Common myeloid progenitor, CD34-positive (primary cell): Measurements from ENCODE around the gene SMOC2.

Experiments
- CTCF ChIA-PET: fragments of 350-600 bp; sonication (Branson Sonifier 250); formaldehyde crosslinking; loops from one replicate; lab custom pipeline; 2021; ENCODE audit warnings: antibody characterized with exemption; lab: Charles Lee
- POLR2A ChIA-PET: fragments of 350-600 bp; sonication (Branson Sonifier 250); formaldehyde crosslinking; loops from one replicate; lab custom pipeline; 2021; ENCODE audit warnings: antibody characterized with exemption; lab: Charles Lee
- DNase-seq, 3 donors: peaks; one replicate each; pipeline versions ENCODE4 v3.0.0 to v3.0.0-alpha.2; 2013
- H3K27ac ChIP-seq, 2 experiments: 1 replicate in 1 of 2; 2 replicates in 1 of 2; pipeline ENCODE4 v1.7.0; 2013; ENCODE audit warnings: inconsistent platforms in 2 of 2, low read length in 2 of 2, mild to moderate bottlenecking in 2 of 2, low read depth in 1 of 2, moderate library complexity in 1 of 2; ENCODE audit not compliant: severe bottlenecking in 2 of 2, insufficient read depth in 1 of 2, poor library complexity in 1 of 2
- H3K27me3 ChIP-seq, 5 experiments: replicated peaks in 2 of 5; 1 replicate in 3 of 5; 2 replicates in 2 of 5; pipeline versions ENCODE4 v1.6.1 to v1.7.0; 2013; ENCODE audit warnings: low read length in 4 of 5, mild to moderate bottlenecking in 2 of 5, moderate library complexity in 2 of 5, inconsistent platforms in 1 of 5; ENCODE audit not compliant: insufficient read depth in 5 of 5, control insufficient read depth in 4 of 5
- H3K36me3 ChIP-seq, 4 experiments: 1 replicate in 2 of 4; 2 replicates in 2 of 4; pipeline versions ENCODE4 v1.6.1 to v1.7.0; 2013; ENCODE audit warnings: low read length in 3 of 4, control low read depth in 1 of 4, mild to moderate bottlenecking in 1 of 4; ENCODE audit not compliant: control insufficient read depth in 4 of 4, insufficient read depth in 4 of 4
- H3K4me1 ChIP-seq, 4 experiments: 1 replicate in 3 of 4; 2 replicates in 1 of 4; pipeline versions ENCODE4 v1.6.1 to v1.7.1; 2013; ENCODE audit warnings: low read length in 3 of 4, mild to moderate bottlenecking in 3 of 4, control low read depth in 1 of 4, inconsistent platforms in 1 of 4, moderate library complexity in 1 of 4; ENCODE audit not compliant: control insufficient read depth in 4 of 4, insufficient read depth in 4 of 4; ENCODE audit errors: control extremely low read depth in 1 of 4
- H3K4me3 ChIP-seq, 7 experiments: 1 replicate in 4 of 7; 2 replicates in 3 of 7; pipeline versions ENCODE4 v1.5.1 to v1.7.0; 2013; ENCODE audit warnings: mild to moderate bottlenecking in 7 of 7, low read length in 6 of 7, moderate library complexity in 6 of 7, inconsistent platforms in 2 of 7, low read depth in 2 of 7, control low read depth in 1 of 7; ENCODE audit not compliant: insufficient read depth in 4 of 7, control insufficient read depth in 1 of 7; ENCODE audit errors: extremely low read depth in 1 of 7
- H3K9me3 ChIP-seq, 5 experiments: 1 replicate in 4 of 5; 2 replicates in 1 of 5; pipeline versions ENCODE4 v1.6.1 to v1.7.1; 2013; ENCODE audit warnings: low read length in 4 of 5, mild to moderate bottlenecking in 2 of 5, inconsistent platforms in 1 of 5, low read depth in 1 of 5, moderate library complexity in 1 of 5; ENCODE audit not compliant: control insufficient read depth in 4 of 5, insufficient read depth in 2 of 5; ENCODE audit errors: control extremely low read depth in 1 of 5
- WGBS: methylation state at CpG from one replicate; pipeline ENCODE4 v1.1.5; 2013; ENCODE audit not compliant: insufficient coverage; 5-methylcytosine and 5-hydroxymethylcytosine counted together

SMOC2 gene

GRCh38 chr6:168667428-168667805 is 226.4 kb downstream of the SMOC2 start:
- ChIA-PET POLR2A (no interaction called here), CTCF (no interaction called here)
- no peak for DNase-seq
- Histone ChIP-seq H3K9me3 (no peaks in the 10 kb centered on the region), H3K27me3 (peaks cover 0 to 11% (median 0%) of the 10 kb centered on the region in 5 experiments), H3K4me1 (no peaks in the 10 kb centered on the region), H3K27ac (no peak overlapping the region), H3K36me3 (no peaks in the 10 kb centered on the region), H3K4me3 (no peak overlapping the region)
- WGBS: 90% methylated on average over 4 of the region's 7 CpGs

DNA sequence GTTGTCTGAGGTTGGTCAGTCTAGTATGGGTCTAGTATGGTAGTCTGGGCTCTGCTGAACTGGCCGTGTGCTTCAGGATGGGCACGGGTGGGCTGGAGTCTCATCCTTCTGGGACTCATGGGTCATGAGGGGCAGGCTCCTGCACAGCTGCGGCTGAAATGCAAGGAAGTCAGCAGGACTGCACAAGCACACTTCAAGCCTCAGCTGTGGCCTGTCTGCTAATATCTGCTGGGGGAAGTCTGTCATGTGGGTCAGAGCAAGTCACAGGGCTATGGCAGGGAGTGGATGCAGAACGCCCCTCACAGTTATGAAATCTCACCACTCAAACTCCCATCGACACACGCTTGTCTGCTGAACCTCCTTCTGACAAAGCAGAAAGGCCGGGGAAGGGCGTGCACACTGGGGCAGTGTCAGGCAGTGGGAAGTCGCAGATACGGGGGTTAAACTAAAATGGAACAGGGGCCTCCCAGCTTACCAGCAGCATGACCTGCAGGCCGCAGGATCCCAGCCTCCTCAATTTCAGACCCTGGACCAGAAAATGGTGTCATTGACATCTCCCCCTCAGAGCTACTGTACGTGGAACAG is 229.5 kb downstream of the SMOC2 start:
- Histone ChIP-seq H3K4me1 (no peaks in the 10 kb centered on the region), H3K4me3 (no peak overlapping the region), H3K27ac (no peak overlapping the region), H3K36me3 (no peaks in the 10 kb centered on the region), H3K27me3 (peaks cover 0 to 6% (median 0%) of the 10 kb centered on the region in 5 experiments), H3K9me3 (no peaks in the 10 kb centered on the region)
- ChIA-PET POLR2A (no interaction called here), CTCF (no interaction called here)
- 92% methylated on average over 9 of the region's 12 CpGs for WGBS
- DNase-seq: no peak

DNA sequence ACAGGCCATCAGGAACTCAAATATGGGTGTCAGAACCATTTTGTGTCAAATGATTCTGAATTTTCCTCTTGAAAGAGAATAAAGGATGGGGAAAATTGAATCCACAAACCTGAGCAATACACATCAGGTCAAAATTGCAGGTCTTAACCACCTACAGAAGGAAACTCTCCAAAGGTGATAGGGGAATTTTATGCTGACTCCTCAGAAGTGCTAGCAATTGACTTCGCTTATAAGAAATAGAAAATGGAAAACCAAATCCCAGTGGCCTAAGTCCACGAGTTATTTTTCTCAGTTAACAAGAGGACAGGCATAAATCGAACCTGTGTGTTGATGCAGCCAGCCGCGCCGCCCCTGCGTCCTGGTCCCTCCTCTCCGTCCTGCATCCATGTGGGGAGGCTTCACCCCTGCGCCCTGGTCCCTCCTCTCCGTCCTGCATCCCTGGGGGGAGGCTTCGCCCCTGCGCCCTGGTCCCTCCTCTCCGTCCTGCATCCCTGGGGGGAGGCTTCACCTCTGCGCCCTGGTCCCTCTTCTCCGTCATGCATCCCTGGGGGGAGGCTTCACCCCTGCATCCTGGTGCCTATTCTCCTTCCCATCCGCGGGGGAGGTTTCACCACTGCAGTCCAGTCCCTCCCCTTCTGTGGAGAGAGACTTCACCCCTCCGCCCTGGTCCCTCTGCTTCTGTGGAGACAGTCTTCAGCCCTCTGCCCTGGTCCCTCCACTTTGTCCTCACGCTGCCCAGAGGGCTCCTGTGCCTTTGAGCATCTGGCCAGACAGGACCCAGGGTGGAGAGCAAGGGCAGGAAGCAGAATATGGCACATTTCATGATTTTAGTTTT is 230.3 kb downstream of the SMOC2 start:
- POLR2A ChIA-PET: no interaction called here
- Histone ChIP-seq H3K27me3 (peaks cover 0 to 5% (median 0%) of the 10 kb centered on the region in 5 experiments), H3K27ac (no peak overlapping the region), H3K4me3 (no peak overlapping the region), H3K36me3 (no peaks in the 10 kb centered on the region), H3K4me1 (no peaks in the 10 kb centered on the region), H3K9me3 (no peaks in the 10 kb centered on the region)
- DNase-seq: no peak
- CTCF ChIA-PET: no interaction called here
- 88% methylated on average over 18 of the region's 19 CpGs for WGBS

- Histone ChIP-seq H3K4me3 (no peak overlapping the region), H3K27me3 (peaks cover 0 to 1% (median 0%) of the 10 kb centered on the region in 5 experiments), H3K27ac (no peak overlapping the region), H3K36me3 (no peaks in the 10 kb centered on the region), H3K9me3 (no peaks in the 10 kb centered on the region), H3K4me1 (no peaks in the 10 kb centered on the region)
- CTCF ChIA-PET: no interaction called here
- no peak for DNase-seq
- POLR2A ChIA-PET: no interaction called here
- WGBS: 96% methylated on average over 7 of the region's 10 CpGs
These were observed 231.0 kb downstream of the SMOC2 start for GRCh38 chr6:168671863-168672546.

- CTCF ChIA-PET: no interaction called here
- H3K36me3 ChIP-seq: no peaks in the 10 kb centered on the region
- no peak overlapping the region for H3K27ac ChIP-seq
- H3K4me1 ChIP-seq: no peaks in the 10 kb centered on the region
- no peaks in the 10 kb centered on the region for H3K27me3 ChIP-seq
- H3K9me3 ChIP-seq: no peaks in the 10 kb centered on the region
- POLR2A ChIA-PET: no interaction called here
- no peak for DNase-seq
- WGBS: 93% methylated on average over 3 of the region's 7 CpGs
- no peak overlapping the region for H3K4me3 ChIP-seq
These were observed 233.6 kb downstream of the SMOC2 start for GRCh38 chr6:168674595-168674994.

- H3K4me3 ChIP-seq: no peak overlapping the region
- H3K27ac ChIP-seq: no peak overlapping the region
- H3K9me3 ChIP-seq: no peaks in the 10 kb centered on the region
- DNase-seq: no peak
- no peaks in the 10 kb centered on the region for H3K27me3 ChIP-seq
- H3K36me3 ChIP-seq: no peaks in the 10 kb centered on the region
- CTCF ChIA-PET: interaction anchor here (1.2 kb wide), 1 partner anchor 14 kb away, joined by 3 read pairs; no protein-coding TSS in a partner anchor
- 76% methylated on average over 11 of the region's 11 CpGs for WGBS
- H3K4me1 ChIP-seq: no peaks in the 10 kb centered on the region
- POLR2A ChIA-PET: no interaction called here
These were observed 234.4 kb downstream of the SMOC2 start for GRCh38 chr6:168675375-168675774.
